Hypothalamus (tissue), 51 donors: Measurements from ENCODE around the gene OASL.
"Not testable (repeated sequence)": the region's sequence is repeated elsewhere in the genome, so short reads cannot be mapped to it uniquely, and the experiment has no call there.

Experiments
- DNase-seq, 51 donors: peaks; one replicate each; lab custom pipeline; 2025; lab: John Stamatoyannopoulos, UW

OASL gene, protein sequence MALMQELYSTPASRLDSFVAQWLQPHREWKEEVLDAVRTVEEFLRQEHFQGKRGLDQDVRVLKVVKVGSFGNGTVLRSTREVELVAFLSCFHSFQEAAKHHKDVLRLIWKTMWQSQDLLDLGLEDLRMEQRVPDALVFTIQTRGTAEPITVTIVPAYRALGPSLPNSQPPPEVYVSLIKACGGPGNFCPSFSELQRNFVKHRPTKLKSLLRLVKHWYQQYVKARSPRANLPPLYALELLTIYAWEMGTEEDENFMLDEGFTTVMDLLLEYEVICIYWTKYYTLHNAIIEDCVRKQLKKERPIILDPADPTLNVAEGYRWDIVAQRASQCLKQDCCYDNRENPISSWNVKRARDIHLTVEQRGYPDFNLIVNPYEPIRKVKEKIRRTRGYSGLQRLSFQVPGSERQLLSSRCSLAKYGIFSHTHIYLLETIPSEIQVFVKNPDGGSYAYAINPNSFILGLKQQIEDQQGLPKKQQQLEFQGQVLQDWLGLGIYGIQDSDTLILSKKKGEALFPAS

DNA sequence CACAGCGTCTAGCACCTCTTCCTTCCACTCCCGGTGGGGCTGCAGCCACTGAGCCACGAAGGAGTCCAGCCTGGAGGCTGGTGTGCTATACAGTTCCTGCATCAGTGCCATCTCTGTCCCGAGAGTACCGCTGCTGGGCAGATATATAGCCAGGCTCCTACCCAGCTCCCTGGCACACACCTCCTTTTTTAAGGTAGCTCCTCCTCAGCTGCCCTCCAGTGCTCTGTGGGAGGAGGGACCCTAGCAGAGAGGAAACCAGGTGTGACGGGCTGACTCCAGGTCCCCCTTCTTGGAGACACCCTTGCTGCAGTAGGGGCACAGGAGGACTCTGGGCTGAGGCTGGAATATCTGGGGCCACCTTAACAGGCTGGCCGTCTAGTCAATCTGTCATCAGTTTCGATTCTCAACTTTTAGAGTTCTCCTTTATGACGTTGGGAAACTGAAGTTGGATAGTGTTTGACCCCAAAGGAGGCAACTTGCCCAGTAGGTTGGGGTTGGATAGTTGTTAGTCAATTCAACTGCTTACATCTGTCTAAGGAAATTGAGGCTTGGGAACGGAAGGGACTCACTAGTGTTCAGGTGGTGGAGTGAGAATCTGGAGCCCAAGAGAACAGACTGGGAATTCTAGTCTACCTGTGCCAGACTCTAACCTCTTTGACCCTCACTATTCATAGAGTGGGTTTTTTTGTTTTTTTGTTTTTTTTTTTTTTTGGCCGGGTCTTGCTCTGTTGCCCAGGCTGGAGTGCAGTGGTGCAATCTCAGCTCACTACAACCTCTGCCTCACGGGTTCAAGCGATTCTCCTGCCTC lies at the start of gene OASL:
Gene OASL, minus strand, starts transcription at position 386 of the 808 bp plus-strand sequence. Its CDS starts 275 bp downstream, at position 111.
- DNase-seq, result peak in 17 of 51 donors; percentile 1 to 46 (median 9)

DNA sequence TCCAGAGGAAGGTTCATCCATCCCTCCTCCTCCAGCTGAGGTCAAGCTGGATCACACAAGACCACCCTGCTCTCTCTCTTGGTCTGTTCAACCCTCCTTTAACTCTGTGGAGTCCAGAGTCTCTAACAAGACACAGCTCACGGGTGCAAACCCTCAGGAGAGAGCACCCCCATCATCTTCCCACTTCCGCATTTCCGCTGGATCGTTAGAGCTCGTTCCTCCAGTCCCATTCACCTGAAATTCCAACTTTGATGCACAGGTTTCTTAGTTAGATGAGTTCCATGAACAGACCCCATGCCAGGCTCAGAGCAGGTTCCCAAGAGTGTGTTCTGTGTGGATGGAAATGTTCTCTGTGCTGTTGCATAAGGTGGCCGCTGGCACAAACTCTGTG lies 49.1 kb upstream of the OASL start:
- DNase-seq, result no peak

DNA sequence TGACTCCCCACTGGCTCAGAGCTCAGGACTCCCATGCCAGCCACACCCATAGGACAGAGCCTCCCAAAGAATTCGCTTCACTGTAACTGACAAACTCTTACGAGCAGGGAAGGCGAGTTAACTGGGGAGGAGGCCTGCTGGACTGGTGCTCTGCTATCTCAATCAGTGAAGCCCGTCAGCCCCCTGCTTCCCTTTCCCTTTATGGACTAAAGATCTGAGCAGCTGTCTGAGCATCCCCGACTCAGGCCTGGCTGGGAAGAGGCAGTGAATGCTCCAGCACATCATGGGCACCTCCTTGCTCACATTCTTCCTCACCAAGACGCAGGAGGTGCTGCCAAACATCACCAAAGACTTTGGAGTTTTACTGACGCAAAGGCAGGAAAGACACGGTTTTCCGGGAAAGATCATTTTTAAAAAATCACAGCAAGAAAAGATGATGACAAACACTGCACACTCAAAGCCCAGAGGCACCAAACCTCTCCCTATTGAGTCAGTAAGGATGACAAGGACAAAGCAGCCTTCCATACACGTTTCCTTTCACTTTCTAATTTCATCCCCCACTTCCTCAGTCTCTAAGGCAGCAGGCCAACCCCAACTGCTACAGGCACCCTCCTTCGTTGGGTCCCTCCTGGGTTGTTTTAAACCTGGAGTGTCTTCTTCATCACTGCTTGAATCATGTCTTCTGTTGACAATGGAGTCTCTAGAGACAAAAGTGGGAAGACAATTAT lies 48.6 kb upstream of the OASL start:
- peak in 1 of 51 donors; percentile 2 for DNase-seq

DNA sequence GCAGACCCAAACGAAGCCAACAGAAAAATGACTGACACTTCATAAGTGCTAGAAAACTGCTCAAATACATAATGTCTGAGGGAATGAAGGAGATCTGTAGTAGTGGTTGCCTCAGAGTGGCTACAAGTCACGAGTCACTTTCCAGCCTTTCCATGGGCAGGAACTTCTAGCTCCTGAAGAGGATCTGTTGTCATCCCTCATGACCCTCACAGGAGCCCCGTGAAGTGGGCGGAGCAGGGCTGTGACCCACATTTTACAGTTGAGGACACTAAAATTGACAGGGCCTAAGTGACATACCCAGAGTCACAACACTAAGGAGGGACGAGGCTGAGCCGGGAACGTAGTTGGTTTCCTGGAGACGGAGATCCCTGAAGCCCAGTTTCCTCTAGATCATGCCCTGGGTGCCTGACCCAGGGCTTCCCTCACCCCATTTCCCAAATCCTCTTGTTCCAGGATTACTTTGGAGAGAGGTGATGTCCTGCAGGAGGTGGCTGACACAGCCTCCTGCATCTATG lies 47.8 kb upstream of the OASL start:
- DNase-seq, result no peak

DNA sequence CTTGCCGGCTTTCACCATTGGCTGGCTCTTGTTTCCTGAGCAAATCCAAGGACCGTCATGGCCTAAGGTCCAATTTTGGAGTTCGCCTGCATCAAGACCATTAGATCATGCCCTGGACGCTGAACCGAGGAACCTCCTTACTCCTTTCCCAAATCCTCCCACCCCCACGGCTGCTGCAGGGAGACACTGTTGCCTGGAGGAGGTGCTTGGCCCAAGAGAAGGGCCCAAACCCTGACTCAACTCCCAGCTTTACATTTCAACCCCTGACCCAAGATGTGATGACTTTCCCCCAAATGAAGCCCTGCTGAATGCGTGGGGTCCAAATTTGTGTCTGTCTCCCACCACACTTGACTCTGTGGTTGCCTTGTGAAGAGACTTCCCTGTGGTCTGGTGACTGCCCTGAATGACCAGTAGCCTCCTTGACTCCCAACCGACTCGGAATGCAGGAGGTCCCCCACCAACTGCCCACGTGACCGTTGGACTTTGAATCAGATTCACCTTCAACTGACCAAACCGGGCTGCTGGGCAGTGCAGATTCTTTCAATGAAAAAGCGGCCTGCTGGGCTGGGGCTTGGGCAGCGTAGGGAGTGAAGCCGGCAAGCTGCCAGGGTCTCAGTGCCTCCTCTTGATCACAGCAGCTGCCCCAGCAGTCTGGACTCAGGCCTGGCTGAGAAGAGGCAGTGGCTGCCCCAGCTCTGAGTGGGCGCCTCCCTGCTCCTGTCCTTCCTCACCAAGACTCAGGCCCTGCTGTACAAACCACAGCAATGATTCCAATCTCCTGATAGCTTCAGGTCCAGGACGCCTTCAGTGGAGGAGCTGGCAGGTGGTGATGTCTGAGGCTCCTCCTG lies 46.7 kb upstream of the OASL start:
- DNase-seq, result peak in 6 of 51 donors; percentile 2 to 22 (median 14)

DNA sequence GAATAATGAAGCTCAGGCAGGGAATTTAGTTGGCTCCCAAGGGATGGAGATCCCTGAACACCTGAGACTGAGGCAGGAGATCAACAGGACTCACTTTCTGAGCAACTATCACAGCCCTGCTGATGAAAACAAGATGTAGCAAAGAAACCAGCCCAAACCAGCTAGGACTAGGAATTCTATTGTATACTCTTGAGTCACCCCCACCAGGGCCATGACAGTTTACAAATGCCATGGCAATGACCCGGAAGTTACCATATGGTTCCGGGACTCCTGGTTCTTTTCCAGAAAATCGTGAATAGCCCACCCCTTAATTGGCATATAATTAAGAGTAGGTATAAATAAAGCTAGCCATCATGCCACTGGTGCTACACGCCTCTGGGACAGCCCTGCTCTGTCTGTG lies 46.0 kb upstream of the OASL start:
- no peak for DNase-seq

DNA sequence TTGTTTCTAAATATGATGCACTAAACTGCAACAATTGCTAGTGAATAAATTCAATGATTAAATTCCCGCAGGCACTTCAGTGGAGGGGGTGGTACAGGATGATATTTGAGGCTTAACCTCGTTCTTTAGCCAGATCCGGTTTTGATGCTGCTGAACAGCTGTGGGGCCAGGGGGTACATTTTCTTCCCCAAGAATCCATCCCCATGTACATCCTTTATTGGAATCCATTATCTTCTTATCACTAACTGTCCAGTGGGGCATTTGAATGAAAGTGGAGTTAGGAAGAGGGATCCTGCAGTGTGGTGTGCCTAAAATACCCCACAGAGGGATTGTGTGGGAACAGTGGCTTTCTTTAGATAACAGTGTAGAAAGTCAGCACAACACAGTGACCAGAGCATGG lies 45.2 kb upstream of the OASL start:
- no peak for DNase-seq

DNA sequence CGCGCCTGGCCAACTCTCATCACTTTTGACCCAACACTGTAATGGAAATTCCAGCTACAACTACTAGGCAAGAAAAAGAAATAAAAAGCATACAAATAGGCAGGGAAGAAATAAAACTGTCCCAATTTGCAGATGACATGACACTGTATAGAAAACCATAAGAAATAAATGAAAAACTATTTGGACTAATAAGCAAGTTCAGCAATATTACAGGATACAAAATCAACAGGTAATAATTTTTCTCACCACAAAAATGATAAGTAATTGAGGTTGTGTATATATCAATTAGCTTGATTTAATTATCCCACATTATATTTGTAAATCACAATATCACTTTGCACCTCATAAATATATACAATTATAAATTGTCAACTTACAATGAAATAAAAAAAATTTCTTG lies 41.9 kb upstream of the OASL start:
- no peak for DNase-seq

DNA sequence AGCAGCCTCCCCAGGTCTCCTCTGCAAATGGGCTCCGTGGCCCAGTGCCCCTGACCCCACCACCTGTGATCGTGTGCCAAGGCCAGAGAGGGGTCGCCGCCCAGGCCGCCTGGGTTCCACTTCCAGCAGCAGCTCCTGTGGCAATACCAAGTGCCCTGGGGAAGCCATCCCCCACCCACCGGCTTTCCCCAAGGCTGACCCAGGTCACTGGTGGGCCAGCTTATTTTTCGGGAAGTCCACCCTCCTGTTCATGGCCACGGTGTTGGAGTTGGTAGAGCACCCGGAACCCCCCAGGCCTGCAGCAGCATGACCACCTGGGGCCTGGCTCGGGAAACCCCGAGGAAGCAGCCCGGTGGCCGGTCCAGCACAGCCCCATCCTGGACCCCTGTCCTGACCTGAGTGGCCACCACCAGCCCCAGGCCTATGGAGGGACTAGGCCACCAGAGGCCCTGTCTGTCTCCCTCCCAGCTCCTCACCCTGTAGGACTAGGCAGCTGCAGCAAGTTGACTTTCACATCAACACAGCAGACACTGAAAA lies 40.8 kb upstream of the OASL start:
- no peak for DNase-seq

DNA sequence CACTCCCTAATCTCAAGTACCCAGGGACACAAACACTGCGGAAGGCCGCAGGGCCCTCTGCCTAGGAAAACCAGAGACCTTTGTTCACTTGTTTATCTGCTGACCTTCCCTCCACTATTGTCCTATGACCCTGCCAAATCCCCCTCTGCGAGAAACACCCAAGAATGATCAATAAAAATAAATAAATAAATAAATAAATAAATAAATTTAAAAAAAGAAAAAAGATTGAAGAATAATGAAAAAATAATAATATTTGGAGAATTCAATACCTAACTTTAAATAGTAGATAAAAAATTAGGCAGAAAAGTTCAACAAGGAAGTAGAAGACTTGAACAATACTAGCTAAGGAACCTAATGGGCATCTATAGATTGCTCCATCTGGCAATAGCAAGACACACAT lies 38.4 kb upstream of the OASL start:
- DNase-seq, result not testable (repeated sequence)

DNA sequence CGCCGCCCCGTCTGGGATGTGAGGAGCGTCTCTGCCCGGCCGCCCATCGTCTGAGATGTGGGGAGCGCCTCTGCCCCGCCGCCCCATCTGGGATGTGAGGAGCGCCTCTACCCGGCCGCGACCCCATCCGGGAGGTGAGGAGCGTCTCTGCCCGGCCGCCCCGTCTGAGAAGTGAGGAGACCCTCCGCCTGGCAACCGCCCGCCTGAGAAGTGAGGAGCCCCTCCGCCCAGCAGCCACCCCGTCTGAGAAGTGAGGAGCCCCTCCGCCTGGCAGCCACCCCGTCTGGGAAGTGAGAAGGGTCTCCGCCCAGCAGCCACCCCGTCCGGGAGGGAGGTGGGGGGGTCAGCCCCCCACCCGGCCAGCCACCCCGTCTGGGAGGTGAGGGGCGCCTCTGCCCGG lies 36.9 kb upstream of the OASL start:
- DNase-seq, result not testable (repeated sequence)

DNA sequence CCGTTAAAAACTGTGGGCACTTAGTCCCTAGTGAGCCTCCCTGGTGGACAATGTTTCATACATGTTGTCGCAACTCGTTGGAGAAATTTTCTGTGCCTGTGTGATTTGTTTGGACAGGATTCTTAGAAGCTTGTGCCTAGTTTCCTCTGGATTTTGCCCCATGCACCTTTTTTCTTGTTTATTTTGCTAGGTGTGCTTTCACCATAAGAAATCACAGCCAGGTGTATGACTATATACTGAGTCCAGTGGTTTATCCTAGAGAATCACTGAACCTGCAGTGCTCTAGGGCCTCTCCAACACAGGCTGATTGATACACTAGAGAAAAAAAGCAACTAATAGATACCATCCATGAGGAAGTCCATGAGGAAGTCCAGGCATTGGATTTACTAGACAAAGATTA lies 33.1 kb upstream of the OASL start:
- no peak for DNase-seq

DNA sequence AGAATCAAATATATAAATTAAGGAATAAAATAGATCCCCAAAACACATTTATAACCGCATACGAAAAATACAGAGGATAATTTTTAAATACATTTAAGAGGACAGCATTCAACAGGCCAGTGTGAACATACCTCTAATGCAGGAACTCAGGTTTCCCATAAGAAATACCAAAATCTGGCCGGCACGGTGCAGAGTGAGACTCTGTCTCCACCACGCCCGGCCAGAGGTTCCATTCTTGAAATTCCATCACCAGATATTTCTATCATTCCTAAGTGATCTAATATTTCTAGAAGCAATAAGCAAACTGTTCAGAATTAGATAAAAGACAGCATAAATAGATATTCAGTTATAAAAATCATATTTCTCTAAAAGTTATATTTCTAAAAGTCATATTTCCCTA lies 30.2 kb upstream of the OASL start:
- no peak for DNase-seq

DNA sequence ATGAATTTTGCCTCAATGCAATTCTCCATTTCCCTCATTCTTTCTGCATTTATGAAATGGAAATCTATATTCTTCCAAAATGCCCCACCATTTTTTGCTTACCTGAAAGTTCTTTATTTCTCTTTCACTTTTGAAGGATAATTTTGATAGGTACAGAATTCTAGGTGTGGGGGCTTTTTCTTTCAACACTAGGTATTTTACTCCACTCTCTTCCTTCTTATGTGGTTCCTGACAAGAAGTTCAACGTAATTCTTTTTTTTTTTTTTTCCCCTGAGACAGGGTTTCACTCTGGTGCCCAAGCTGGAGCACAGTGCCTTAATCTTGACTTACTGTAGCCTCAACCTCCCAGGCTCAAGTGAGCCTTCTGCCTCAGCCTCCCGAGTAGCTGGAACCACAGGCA lies 26.3 kb upstream of the OASL start:
- DNase-seq, result no peak

DNA sequence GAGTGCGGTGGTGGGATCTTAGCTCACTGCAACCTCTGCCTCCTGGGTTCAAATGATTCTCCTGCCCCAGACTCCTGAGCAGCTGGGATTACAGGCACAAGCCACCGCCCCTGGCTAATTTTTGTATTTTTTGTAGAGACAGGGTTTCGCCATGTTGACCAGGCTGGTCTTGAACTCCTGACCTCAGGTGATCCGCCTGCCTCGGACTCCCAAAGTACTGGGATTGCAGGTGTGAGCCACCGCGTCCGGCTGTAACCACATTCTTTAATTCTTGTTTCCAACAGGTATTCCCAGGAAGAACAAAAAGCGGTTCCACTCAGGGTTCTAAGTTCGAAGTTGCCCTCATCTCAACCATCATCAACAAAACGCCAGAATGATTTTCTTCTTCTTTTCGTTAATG lies 25.5 kb upstream of the OASL start:
- DNase-seq, result not testable (repeated sequence)

DNA sequence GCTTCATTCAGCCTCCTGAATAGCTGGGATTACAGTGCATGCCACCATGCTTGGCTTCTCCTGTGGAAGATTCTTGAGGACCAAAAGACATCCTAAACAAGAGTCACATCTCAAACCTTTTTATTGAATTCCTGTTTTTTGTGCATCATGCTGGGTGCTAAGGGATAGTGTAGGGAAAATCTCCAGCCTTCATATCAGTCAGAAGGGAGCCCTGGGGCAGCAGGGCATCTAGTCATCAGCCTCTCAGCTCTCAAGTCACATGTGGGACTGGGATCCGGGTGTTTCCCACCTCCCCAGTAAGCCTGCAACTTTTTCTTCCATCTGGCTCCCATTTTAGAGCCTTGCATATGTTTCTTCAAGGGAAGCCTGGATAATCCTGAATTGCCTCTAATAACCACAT lies 25.1 kb upstream of the OASL start:
- DNase-seq, result no peak

DNA sequence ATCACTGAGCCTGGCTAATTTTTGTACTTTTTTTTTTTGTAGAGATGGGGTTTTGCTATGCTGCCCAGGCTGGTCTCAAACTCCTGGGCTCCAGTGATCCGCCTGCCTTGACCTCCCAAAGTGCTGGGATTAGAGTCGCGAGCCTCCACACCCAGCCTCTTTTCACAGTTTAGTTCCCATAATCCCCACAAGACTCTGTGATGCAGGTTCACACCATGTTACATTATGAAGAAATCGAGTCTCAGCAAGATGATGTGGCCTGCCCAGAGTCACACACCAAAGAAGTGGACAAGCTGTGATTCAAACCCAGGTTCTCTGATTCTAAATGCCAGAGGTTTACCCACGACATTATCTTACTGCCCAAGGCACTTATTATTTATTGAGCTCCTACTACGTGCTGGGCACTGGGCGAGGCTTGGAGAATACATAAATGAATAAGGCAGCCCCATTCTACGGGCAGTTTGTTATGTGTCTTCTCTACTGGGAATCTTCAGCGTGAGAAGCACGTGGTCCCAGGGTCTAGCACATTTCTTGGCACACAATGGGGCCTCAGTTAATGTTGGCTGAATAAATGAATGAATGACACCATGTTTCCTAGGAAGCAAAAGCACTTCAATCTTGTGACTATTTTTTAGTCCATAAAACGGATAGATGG lies 23.5 kb upstream of the OASL start:
- no peak for DNase-seq

DNA sequence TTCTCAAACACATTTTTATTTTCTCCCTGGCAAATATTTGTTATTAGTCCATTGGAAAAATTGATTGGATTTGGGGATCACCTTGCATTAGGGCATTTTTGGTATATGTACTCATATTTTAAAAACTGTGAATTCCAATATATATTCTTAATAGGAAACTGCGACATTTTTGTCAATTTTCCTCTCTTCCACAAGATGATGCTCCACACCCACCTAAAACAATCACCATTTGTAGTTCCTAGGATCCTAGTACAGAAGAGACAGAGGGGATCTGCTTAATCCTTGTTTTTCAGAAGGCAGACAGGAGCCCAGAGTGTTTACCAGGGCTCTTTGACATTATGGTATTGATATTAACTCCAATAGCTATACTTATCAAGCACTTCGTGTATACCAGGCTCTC lies 22.8 kb upstream of the OASL start:
- DNase-seq, result peak in 1 of 51 donors; percentile 3
